HPDE6-E6E7 (cell line): ENCODE results near the gene MAD1L1.

Source experiments
- DNase-seq: peaks from one replicate; pipeline ENCODE4 v3.0.0; 2011; ENCODE audit warnings: missing footprints; ENCODE audit errors: extremely low spot score

Gene MAD1L1

GRCh38 chr7:1794888-1795542, 437.7 kb downstream of the MAD1L1 start:
- DNase-seq, result no peak

DNA sequence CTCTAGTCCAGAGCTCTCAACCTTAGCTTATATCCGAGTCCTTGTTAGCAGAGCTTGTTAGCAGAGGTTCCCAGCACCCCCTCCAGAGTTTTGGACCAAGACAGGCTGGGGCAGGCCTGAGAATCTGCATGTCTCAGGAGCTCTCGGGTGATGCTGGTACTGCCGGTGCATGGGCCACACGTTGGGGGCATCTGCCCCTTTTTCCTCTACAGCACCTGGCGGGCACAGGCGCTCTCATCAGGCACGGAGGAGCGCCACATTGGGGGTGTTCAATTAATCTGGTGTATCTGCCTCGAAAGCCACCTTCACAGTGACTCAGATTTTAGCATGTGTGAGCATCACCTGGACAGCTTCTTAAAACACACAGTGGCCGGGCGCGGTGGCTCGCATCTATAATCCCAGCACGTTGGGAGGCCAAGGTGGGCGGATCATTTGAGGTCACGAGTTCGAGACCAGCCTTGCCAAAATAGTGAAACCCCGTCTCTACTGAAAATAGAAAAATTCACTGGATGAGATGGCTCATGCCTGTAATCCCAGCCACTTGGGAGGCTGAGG, 445.0 kb downstream of the MAD1L1 start:
- DNase-seq, result no peak

DNA sequence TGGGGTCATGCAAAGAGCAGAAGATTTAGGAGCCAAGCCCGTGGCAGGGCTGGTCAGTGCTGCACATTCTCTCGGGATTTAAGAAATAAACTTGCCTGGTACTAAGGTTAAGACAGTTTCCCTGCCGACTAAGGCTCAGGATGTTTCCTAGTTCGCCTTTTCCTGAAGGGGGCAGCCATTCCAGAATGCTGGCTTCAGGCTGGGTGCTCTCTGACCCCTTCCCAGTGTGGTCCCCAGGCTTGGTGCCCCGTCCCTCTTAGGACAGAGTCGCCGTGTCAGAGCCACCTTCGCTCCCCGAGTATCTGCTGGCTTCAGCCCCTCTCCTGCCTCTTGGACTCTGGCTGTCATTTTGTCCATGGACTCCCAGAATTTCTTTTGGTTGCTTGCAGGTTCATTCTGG, 445.5 kb downstream of the MAD1L1 start:
- no peak for DNase-seq

- DNase-seq, result no peak
Measured at GRCh38 chr7:1785839-1786238, 446.9 kb downstream of the MAD1L1 start.

DNA sequence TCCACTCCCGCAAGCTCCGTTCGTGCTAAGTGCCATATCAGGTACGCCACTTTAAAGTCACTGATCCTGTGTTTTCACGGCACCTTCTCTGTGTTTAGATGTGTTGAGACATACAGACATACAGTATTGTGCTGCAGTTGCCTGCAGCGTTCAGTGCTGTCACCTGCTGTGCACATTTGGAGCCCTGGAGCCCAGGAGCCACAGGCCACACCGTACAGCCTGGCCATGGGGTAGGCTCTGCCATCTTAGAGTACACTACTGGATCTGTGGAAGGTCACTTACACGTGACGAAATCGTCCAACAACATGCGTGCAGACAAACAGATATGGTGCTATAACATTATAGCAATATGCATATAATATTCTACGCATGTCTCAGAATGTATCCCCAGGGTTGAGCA, 451.4 kb downstream of the MAD1L1 start:
- no peak for DNase-seq

- DNase-seq, result no peak
Measured at GRCh38 chr7:1779445-1779844, 453.3 kb downstream of the MAD1L1 start.

DNA sequence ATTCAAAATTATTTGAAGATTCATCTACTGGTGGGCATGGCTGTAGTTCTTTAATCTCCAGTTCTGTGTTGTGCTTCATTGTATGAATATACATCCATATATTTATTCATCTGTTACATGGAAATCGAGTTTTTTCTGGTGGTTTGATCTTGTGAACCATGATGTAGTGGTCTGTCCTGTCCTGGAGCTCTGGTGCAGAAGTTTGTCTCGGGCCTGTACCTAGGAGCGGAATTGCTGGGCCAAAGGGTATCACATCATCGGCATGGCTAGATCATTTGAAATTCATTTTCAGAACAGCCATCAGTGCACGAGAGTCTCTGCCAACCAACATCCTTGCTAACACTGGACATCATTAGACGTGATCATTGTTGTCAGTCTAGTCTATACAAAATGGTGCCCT, 455.6 kb downstream of the MAD1L1 start:
- no peak for DNase-seq

DNA sequence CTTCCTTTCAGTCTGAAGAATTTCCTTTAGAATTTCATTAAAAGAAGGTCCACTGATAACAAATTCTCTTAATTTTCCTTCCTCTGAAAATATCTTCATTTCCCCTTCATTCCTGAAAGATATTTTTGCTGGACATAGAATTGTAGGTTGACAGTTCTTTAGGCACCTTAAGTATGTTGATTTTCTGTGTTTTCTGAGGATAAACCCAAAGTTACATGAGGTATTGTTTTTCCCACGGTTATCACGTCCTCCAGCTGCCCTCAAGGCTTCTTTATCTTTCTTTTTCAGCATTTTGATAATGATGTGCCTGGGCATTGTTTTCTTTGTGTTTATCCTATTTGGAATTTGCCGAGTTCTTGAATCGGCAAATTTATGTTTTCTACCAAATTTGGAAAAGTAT, 457.4 kb downstream of the MAD1L1 start:
- DNase-seq, result no peak

DNA sequence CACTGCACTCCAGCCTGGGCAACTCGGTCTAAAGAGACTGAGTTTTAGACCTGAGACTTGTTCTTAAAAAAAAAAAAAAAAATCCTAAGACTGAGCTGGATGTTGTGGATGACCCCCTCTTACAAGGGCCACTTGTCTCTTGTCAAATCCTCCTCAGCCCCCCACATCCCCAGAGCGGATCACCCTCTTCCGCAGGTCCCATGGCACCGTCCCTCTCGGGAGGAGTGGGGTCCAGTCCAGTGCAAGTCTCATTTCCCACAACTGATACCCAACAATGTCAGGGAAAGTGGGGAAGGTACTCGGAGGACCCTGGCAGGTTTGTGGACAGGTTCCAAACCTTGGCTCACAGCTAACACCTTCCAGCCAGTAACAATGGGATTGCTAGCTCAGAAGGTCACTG, 462.4 kb downstream of the MAD1L1 start:
- DNase-seq, result no peak

- no peak for DNase-seq
Measured at GRCh38 chr7:1769286-1770200, 463.2 kb downstream of the MAD1L1 start.

- no peak for DNase-seq
Measured at GRCh38 chr7:1768832-1769231, 463.9 kb downstream of the MAD1L1 start.

DNA sequence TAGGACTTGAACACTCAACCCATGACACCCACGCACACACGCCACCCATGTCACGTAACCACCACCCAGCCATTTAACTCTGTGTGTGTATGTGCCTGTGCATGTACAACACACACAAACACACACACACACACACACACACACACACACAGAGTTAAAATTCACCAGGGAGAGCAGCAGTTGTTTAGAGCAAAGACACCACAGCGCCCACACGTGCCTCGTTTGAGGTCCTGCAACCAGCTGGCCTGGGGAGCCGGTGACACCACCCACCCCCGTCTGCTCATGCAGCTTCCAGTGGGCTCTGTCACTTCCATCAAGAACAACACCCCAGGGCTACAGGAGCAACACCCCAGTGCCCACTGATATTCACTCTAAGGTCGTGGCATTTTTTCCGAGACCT, 465.2 kb downstream of the MAD1L1 start:
- DNase-seq, result no peak
